Esophagus (tissue), 2 donors: ENCODE measurements around the gene SDC4. TPM values are rescaled to one million over a fixed set of nuclear protein-coding genes. Genes with fewer than 3 reads are reported as not detected.

Experiments used
- H3K27ac ChIP-seq, 2 donors: one replicate each; pipeline ENCODE4 v1.5.1; 2013; ENCODE audit warnings: low read depth in 2 of 2, mild to moderate bottlenecking in 2 of 2, inconsistent platforms in 1 of 2, low read length in 1 of 2, moderate library complexity in 1 of 2
- H3K27me3 ChIP-seq, 2 donors: one replicate each; pipeline ENCODE4 v1.6.1; 2013; ENCODE audit warnings: low read length in 2 of 2, control low read depth in 1 of 2, mild to moderate bottlenecking in 1 of 2; ENCODE audit not compliant: insufficient read depth in 2 of 2, control insufficient read depth in 1 of 2
- H3K36me3 ChIP-seq, 2 donors: one replicate each; pipeline ENCODE4 v1.6.1; 2013; ENCODE audit warnings: low read length in 1 of 2; ENCODE audit not compliant: control insufficient read depth in 2 of 2, insufficient read depth in 2 of 2
- H3K4me1 ChIP-seq, 2 donors: one replicate each; pipeline ENCODE4 v1.6.1; 2013; ENCODE audit warnings: low read length in 1 of 2; ENCODE audit not compliant: control insufficient read depth in 2 of 2, insufficient read depth in 2 of 2
- H3K4me3 ChIP-seq, 2 donors: one replicate each; pipeline ENCODE4 v1.5.1; 2013; ENCODE audit warnings: low read length in 2 of 2, mild to moderate bottlenecking in 2 of 2, low read depth in 1 of 2, moderate library complexity in 1 of 2
- H3K9me3 ChIP-seq, 2 donors: one replicate each; pipeline ENCODE4 v1.6.1; 2013; ENCODE audit warnings: mild to moderate bottlenecking in 2 of 2, low read depth in 1 of 2, low read length in 1 of 2, moderate library complexity in 1 of 2; ENCODE audit not compliant: control insufficient read depth in 2 of 2, insufficient read depth in 1 of 2
- WGBS, 2 donors: extraction: QIAGEN DNeasy Blood & Tissue Kit; methylation state at CpG; one replicate each; pipeline ENCODE4 v1.1.7; 2013; 5-methylcytosine and 5-hydroxymethylcytosine counted together
- polyA plus RNA-seq, 2 donors: library from polyadenylated mRNA; stranded (reverse); fragments of 200-250 nt; gene quantifications; one replicate each; pipeline ENCODE4 v1.2.3, GENCODE V29; 2013
- donor health status: healthy with polysubstance abuse.
- donor health status: Bipolar disorder and iron deficiency.

Gene SDC4
- polyA plus RNA-seq, 2 donors = 49.4 to 64.6 TPM

DNA sequence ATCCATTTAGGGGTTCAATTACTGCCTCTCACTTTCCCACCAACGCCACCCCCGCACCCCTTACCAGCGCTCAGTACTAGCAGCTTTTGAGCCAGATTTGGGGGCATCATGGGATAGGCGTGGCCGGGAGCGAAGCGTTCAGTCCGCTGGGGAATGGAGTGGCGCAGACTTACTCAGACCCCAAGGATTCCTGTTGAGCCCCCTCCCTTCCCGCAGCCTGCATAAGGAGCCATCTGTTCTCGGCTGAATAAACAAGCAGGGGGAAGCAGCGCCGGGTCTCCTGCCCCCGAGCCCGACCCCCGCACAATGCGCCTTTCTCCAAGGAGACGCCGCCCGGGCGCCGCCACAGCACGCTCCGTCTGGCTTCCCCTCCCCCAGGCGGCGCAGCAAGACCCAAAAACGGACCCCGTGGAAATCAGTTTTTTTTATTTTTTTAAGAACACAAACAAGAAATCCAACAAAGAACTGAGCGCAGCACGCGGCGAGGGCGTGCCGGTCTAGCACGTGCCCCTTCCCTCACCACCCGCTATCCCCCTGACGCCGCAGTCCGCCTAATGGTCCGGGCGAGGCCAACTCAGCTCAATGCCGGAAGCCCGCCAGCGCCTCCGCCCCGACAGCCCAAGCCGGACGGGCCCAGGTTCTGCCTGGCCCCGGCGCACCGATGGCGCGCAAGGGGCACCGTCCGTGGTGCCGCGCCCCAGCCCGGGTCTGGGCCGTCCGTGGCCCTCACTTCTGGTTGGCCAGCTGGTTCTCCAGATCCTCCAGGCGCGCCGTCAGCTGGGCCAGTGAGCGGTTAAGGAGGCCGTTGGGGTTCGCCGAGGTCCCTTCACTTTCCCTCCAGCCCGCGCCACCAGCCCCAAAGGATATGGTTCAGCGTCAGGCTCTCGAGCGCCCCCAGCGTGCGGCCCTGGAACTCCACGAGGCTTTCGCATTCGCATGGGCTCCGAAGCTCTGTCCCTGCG lies 54.9 kb downstream of the SDC4 start:
- Histone ChIP-seq H3K27me3 (no peaks in the 10 kb centered on the region), H3K4me1 (no peaks in the 10 kb centered on the region), H3K9me3 (no peaks in the 10 kb centered on the region), H3K27ac (peak overlapping the region in 1 of 2 donors; percentile 14), H3K4me3 (peak overlapping the region; percentile 52 to 53), H3K36me3 (no peaks in the 10 kb centered on the region)
- WGBS, 2 donors = 4 to 5% methylated on average over 79 of the region's 79 CpGs

DNA sequence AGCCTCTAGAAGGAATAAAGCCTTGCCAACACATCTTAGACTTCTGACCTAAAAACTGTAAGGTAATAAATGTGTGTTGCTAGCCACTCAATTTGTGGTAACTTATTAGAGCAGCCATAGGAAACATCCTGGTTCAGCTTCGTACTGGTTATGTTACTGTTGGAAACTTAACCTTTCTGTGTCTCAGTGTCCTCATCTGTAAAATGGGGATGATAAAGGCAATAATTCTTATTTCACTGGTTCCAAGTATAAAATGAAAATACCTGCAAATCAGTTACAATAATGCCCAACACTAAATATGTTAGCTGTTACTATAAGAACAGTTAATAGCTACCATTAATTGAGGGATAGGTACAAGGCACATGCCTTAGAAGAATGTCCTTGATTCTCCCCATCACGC lies 55.9 kb downstream of the SDC4 start:
- H3K36me3 ChIP-seq = no peaks in the 10 kb centered on the region
- H3K4me1 ChIP-seq = no peaks in the 10 kb centered on the region
- H3K27ac ChIP-seq = no peak overlapping the region
- H3K9me3 ChIP-seq = no peaks in the 10 kb centered on the region
- no peaks in the 10 kb centered on the region for H3K27me3 ChIP-seq
- 80 to 90% methylated on average over 2 of the region's 2 CpGs for WGBS, 2 donors
- no peak overlapping the region for H3K4me3 ChIP-seq

DNA sequence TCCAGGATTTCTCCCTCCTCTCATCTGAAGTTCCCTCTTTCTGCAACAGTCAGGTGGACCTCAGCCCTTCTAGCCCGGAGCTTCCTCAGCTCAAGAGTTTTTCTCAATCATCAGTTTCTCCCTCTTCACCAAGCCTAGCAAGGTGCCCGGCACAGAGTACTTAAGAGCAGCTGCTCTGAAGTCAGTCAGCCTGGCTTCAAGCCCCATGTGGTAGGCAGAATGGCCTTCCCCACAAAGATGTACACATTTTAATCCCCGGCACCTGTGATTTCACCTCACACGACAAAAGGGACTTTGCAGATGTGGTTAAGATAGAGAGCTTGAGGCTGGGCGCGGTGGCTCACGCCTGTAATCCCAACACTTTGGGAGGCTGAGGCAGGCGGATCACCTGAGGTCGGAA lies 56.7 kb downstream of the SDC4 start:
- H3K4me3 ChIP-seq = no peak overlapping the region
- H3K4me1 ChIP-seq = no peaks in the 10 kb centered on the region
- no peak overlapping the region for H3K27ac ChIP-seq
- H3K27me3 ChIP-seq = no peaks in the 10 kb centered on the region
- no peaks in the 10 kb centered on the region for H3K36me3 ChIP-seq
- no peaks in the 10 kb centered on the region for H3K9me3 ChIP-seq
- WGBS, 2 donors = 78 to 83% methylated on average over 9 of the region's 9 CpGs

DNA sequence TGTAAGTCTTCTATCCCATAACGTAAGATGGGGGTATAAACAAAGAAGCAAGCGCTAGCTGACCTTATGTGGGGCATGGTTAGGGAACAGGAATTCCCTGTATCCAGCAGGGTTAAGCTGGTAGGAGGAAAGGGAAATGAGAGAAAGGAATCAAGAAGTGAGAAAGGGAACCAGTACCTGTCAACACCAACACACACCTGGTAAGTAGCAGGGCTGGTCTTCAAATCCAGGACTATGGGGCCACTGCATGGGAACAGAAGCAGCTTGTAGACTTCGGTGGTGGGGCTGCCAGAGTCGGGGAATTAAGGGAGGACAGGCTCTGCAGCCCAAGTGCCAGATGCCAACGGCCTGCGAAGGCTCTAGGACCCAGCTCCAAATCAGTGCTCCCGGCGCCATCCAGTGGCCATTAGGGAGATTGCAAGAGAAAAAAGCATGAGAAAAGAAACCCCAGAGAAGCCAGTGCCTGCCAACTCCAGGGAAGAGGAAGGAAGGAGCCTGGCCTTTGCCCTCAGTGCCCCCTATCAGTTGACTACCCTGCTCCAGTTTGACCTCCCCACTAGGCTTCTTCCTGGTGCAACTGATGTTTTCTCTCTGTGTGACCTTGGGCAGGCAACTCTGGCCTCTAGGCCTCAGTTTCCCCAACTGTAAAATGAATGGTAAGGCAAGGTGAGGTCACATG lies 57.4 kb downstream of the SDC4 start:
- Histone ChIP-seq H3K4me3 (no peak overlapping the region), H3K27me3 (no peaks in the 10 kb centered on the region), H3K36me3 (no peaks in the 10 kb centered on the region), H3K9me3 (no peaks in the 10 kb centered on the region), H3K27ac (no peak overlapping the region), H3K4me1 (no peaks in the 10 kb centered on the region)
- WGBS, 2 donors = 20 to 23% methylated on average over 8 of the region's 8 CpGs

DNA sequence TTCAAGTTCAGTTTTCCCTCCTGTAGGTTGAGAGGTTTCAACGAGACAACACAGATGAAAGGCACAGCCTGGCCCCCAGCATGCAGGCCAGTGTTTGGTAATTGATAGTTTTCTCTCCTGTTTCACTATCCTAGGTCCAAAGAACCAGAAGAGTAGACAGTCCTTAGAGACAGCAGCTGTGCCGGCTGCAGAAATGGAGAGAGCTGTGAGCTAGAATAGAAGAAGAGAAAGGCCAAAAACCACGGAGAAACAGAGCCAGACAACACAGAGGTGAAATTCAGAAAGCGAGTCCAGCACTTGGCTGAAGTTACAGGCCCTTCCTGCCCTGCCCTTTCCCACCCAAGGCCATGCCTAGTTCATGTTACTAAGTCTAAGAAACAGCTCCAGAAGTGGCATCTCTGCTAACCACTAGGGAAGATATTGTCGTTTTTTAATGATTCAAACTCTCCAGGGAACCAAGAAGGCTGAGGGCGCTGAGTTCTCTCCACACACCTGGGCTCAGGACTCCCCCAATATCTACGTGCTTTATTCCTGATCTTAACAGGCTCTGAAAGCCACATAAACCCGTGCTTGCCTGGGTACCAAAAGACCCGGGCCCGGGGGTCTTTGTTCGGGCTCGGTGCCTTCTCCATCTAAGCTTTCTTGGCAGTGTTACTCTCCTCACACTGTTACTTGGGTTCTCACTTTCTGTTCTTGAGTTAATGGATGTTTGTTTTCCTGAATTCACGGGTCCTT lies 58.1 kb downstream of the SDC4 start:
- no peaks in the 10 kb centered on the region for H3K27me3 ChIP-seq
- no peaks in the 10 kb centered on the region for H3K4me1 ChIP-seq
- WGBS, 2 donors = 78% methylated on average over 13 of the region's 13 CpGs
- no peak overlapping the region for H3K27ac ChIP-seq
- H3K9me3 ChIP-seq = no peaks in the 10 kb centered on the region
- H3K36me3 ChIP-seq = no peaks in the 10 kb centered on the region
- H3K4me3 ChIP-seq = no peak overlapping the region

DNA sequence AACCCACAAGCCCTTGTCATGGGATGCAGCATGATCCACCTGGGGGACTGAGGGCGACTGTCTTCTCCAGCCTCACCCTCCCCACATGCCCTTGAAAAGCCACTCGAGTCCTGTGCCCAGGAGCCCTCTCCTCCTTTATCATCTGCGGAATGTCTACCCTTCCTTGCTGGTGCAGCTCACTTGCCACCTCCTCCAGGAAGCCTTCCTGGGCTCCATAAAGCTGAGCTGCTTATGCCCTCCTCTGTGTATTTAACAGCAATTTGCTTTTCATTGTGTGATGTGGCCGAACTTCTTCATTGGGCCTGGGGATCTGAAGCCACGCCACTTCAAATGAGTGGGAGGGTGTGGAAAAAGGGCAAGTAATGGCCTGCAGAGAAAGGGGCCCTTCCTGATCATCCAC lies 59.4 kb downstream of the SDC4 start:
- Histone ChIP-seq H3K9me3 (no peaks in the 10 kb centered on the region), H3K27me3 (no peaks in the 10 kb centered on the region), H3K4me3 (no peak overlapping the region), H3K4me1 (peaks cover 0 to 2% of the 10 kb centered on the region in 2 donors), H3K27ac (no peak overlapping the region), H3K36me3 (no peaks in the 10 kb centered on the region)
- 87% methylated on average over 5 of the region's 5 CpGs for WGBS, 2 donors

DNA sequence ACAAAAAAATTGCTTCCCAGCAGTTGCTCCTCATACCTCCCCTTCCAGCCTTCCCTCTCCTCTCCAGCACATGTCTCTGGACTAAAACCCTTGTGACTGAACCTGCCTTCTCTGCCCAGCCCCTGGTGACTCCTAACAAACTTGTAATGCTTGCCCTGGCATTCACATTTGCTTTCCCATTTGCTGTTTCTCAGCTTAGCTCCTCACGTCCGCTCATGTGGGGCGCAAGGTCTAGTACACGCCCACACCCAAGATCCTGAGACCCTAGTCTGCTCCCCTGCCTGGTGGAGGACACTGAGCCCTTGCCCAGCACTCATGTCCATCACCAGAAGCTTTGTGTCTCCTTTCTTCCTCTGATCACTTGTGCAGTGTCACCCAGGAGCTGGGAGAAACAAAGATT lies 59.8 kb downstream of the SDC4 start:
- H3K9me3 ChIP-seq = no peaks in the 10 kb centered on the region
- WGBS, 2 donors = 76 to 84% methylated on average over 4 of the region's 4 CpGs
- peaks cover 0 to 3% of the 10 kb centered on the region in 2 donors for H3K4me1 ChIP-seq
- no peaks in the 10 kb centered on the region for H3K27me3 ChIP-seq
- no peak overlapping the region for H3K4me3 ChIP-seq
- no peak overlapping the region for H3K27ac ChIP-seq
- H3K36me3 ChIP-seq = no peaks in the 10 kb centered on the region

DNA sequence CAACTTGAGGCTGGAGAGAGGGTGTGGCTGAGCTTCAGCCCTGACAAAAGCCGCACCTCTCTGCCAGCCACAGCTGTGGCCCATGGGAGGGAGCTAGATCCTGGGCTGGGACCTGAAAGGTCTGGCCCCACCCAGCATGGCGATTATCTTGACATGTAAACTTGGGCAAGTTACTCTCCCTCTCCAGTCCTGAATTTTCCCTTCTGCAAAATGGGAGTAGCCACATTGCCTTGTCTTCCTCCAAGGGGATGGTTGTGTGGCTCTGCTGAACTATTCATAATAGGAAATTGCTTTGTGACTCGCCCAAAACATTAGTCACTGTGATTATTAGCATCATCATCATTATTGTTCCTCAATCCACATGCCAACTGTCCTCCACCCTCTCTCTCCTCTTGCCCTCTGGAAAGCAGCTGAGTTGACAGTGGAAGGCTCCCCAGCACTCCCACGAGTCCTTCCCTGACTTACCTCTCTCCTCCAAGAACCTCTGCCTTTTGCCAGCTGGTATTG lies 64.6 kb downstream of the SDC4 start:
- Histone ChIP-seq H3K9me3 (peaks cover 0 to 2% of the 10 kb centered on the region in 2 donors), H3K27me3 (no peaks in the 10 kb centered on the region), H3K4me3 (no peak overlapping the region), H3K27ac (peak overlapping the region; percentile 68 to 91), H3K36me3 (no peaks in the 10 kb centered on the region), H3K4me1 (peaks cover 0 to 10% of the 10 kb centered on the region in 2 donors)
- WGBS, 2 donors = 35 to 45% methylated on average over 4 of the region's 4 CpGs
